K562 (cell line): ENCODE results near the gene TAF1B. TPM values are rescaled to one million over a fixed set of nuclear protein-coding genes. Genes with fewer than 3 reads are reported as not detected.

Experiments used
- ATAC-seq: fragments of 200-7000 bp; cut with Tn5 transposase; 3 replicates; pipeline ENCODE4 v1.9.1; 2020; ENCODE audit warnings: moderate library complexity
- BruUV-seq: library from RNA; stranded (reverse); fragments of 400-500 nt; replicated peaks from 2 replicates; lab custom pipeline; 2021; lab: Mats Ljungman, UMichigan
- CTCF ChIA-PET: fragments of 300-600 bp; formaldehyde crosslinking; extraction: SDS; loops from one replicate; lab custom pipeline; 2021; ENCODE audit warnings: low intra/inter-chr PET ratio; lab: Yijun Ruan, JAX
- POLR2A ChIA-PET: fragments of 300-600, 350-650 bp; sonication (Branson Sonifier 250); formaldehyde crosslinking; extraction: SDS; loops from one replicate; lab custom pipeline; 2021; ENCODE audit warnings: antibody characterized with exemption, inconsistent platforms; lab: Yijun Ruan, JAX
- DNase-seq, 4 experiments: peaks; one replicate each; pipeline versions ENCODE4 v3.0.0 to v3.0.0-alpha.2; 2011 to 2018; ENCODE audit warnings: low spot score in 3 of 4, mixed read lengths in 3 of 4; ENCODE audit errors: extremely low read depth in 1 of 4
- FAIRE-seq: peaks from 2 replicates; lab custom pipeline; 2011; peaks lifted over from hg19 to GRCh38; lab: Jason Lieb, UNC
- H2AFZ ChIP-seq: 2 replicates; pipeline ENCODE4 v1.6.0; 2011; ENCODE audit warnings: low read depth, low read length, control low read depth, inconsistent platforms
- H3K27ac ChIP-seq: fragments of 200-600 bp; 3 replicates; pipeline ENCODE4 v1.8.0; 2011; ENCODE audit warnings: low read depth, mild to moderate bottlenecking, control low read depth, inconsistent platforms, low read length, moderate library complexity, mixed read lengths; ENCODE audit errors: extremely low read depth
- H3K27me3 ChIP-seq, 2 experiments: fragments of 300-600 bp in 1 of 2; 2 replicates in 1 of 2; 3 replicates in 1 of 2; pipeline versions ENCODE4 v1.6.0 to v1.8.0; 2011; ENCODE audit warnings: inconsistent platforms in 2 of 2, low read length in 2 of 2, mild to moderate bottlenecking in 1 of 2, mixed read lengths in 1 of 2, moderate library complexity in 1 of 2; ENCODE audit not compliant: control insufficient read depth in 2 of 2, insufficient read depth in 2 of 2
- H3K36me3 ChIP-seq: fragments of 300-600 bp; 3 replicates; pipeline ENCODE4 v1.8.0; 2011; ENCODE audit warnings: mild to moderate bottlenecking, low read length, inconsistent platforms; ENCODE audit not compliant: control insufficient read depth, insufficient read depth
- H3K4me1 ChIP-seq, 2 experiments: fragments of 200-600 bp in 1 of 2; replicated peaks in 1 of 2; 2 replicates in 1 of 2; 3 replicates in 1 of 2; pipeline versions ENCODE4 v1.5.1 to v1.8.0; 2011; ENCODE audit warnings: inconsistent platforms in 2 of 2, low read length in 2 of 2, mild to moderate bottlenecking in 1 of 2, mixed read lengths in 1 of 2, moderate library complexity in 1 of 2; ENCODE audit not compliant: control insufficient read depth in 2 of 2, insufficient read depth in 2 of 2
- H3K4me2 ChIP-seq: 2 replicates; pipeline ENCODE4 v1.6.1; 2011; ENCODE audit warnings: low read length, control low read depth, inconsistent platforms, mixed read lengths; ENCODE audit not compliant: insufficient read depth
- H3K4me3 ChIP-seq: fragments of 200-600 bp; sonication (generic), shearing (Covaris generic); 2 replicates; pipeline ENCODE4 v1.5.1; 2016; ENCODE audit warnings: control low read depth, inconsistent platforms
- H3K79me2 ChIP-seq: fragments of 200-600 bp; 3 replicates; pipeline ENCODE4 v1.8.0; 2011; ENCODE audit warnings: low read length, inconsistent platforms; ENCODE audit not compliant: control insufficient read depth, insufficient read depth
- H3K9ac ChIP-seq, 2 experiments: 2 replicates each; pipeline versions ENCODE4 v1.6.0 to v1.6.1; 2011; ENCODE audit warnings: low read depth in 2 of 2, low read length in 2 of 2, control low read depth in 1 of 2, inconsistent platforms in 1 of 2, mild to moderate bottlenecking in 1 of 2, mixed read lengths in 1 of 2; ENCODE audit not compliant: insufficient read depth in 1 of 2
- H3K9me1 ChIP-seq: one replicate; pipeline ENCODE4 v1.6.0; 2011; ENCODE audit warnings: inconsistent platforms, mild to moderate bottlenecking, low read length, moderate library complexity; ENCODE audit not compliant: control insufficient read depth, insufficient read depth
- H3K9me3 ChIP-seq: replicated peaks from 2 replicates; pipeline ENCODE4 v1.5.1; 2011; ENCODE audit warnings: low read depth, low read length, inconsistent platforms; ENCODE audit not compliant: control insufficient read depth, insufficient read depth
- H4K20me1 ChIP-seq: replicated peaks from 2 replicates; pipeline ENCODE4 v1.6.1; 2011; ENCODE audit warnings: low read length, inconsistent platforms, mixed read lengths; ENCODE audit not compliant: control insufficient read depth, insufficient read depth
- ARNT ChIP-seq, 2 experiments: fragments of 450-650 bp; IDR thresholded peaks; 2 replicates each; pipeline ENCODE4 v1.6.1; 2016; ENCODE audit warnings: mild to moderate bottlenecking in 1 of 2
- CBX3 ChIP-seq, 2 experiments: IDR thresholded peaks; 1 replicate in 1 of 2; 2 replicates in 1 of 2; pipeline ENCODE4 v1.6.1; 2012; ENCODE audit warnings: inconsistent platforms in 2 of 2, low read length in 2 of 2, borderline replicate concordance in 1 of 2, control low read depth in 1 of 2
- HCFC1 ChIP-seq: IDR thresholded peaks from 2 replicates; pipeline ENCODE4 v1.6.1; 2012; ENCODE audit warnings: low read depth, low read length, improper control_type of control experiment
- KDM1A ChIP-seq, 2 experiments: fragments of 450-650 bp; IDR thresholded peaks; 2 replicates each; pipeline ENCODE4 v1.6.1; 2016; ENCODE audit warnings: mild to moderate bottlenecking in 2 of 2
- NR2F6 ChIP-seq: fragments of 450-650 bp; formaldehyde crosslinking; IDR thresholded peaks from 2 replicates; pipeline ENCODE4 v1.4.0; 2020; ENCODE audit warnings: mild to moderate bottlenecking
- POU5F1 ChIP-seq: fragments of 150-350 bp; IDR thresholded peaks from 2 replicates; pipeline ENCODE4 v1.6.1; 2014; ENCODE audit warnings: borderline replicate concordance, low read length, low read depth, mild to moderate bottlenecking; ENCODE audit not compliant: partially characterized antibody
- SLC30A9 ChIP-seq: fragments of 250-450 bp; sonication (Bioruptor Pico); IDR thresholded peaks from 2 replicates; pipeline ENCODE4 v1.8.0; 2022; ENCODE audit warnings: mild to moderate bottlenecking, moderate library complexity
- SMAD3 ChIP-seq: fragments of 450-650 bp; formaldehyde crosslinking; conservative IDR thresholded peaks from 2 replicates; pipeline ENCODE4 v1.4.0; 2020; ENCODE audit warnings: mild to moderate bottlenecking
- SREBF1 ChIP-seq: fragments of 150-350 bp; IDR thresholded peaks from 2 replicates; pipeline ENCODE4 v1.6.1; 2014; ENCODE audit warnings: antibody characterized with exemption, low read depth, low read length, borderline replicate concordance
- TBP ChIP-seq: optimal IDR thresholded peaks from 2 replicates; pipeline ENCODE3; 2011; ENCODE audit warnings: low read depth, low read length, improper control_type of control experiment
- TCF7L2 ChIP-seq: fragments of 150-350 bp; IDR thresholded peaks from 2 replicates; pipeline ENCODE4 v1.6.1; 2016; ENCODE audit warnings: low read depth, mild to moderate bottlenecking, low read length, moderate library complexity
- WGBS: fragments of 100-300 bp; shearing (Covaris generic); methylation state at CpG from one replicate; pipeline ENCODE4 v1.1.6; 2016; ENCODE audit warnings: low coverage, mixed read lengths; ENCODE audit not compliant: insufficient coverage; ENCODE audit errors: missing lambda C conversion rate; 5-methylcytosine and 5-hydroxymethylcytosine counted together
- in situ Hi-C: fragments of 300-500 bp; cut with MboI; formaldehyde crosslinking; loops from 4 replicates; pipeline ENCODE4 v1.15.0; 2018; ENCODE audit warnings: inconsistent platforms, mixed read lengths
- intact Hi-C: fragments of 100-400 bp; cut with micrococcal nuclease; formaldehyde crosslinking; loops from 2 replicates; pipeline ENCODE4 v1.14.2; 2022
- polyA plus RNA-seq, 8 experiments: library from polyadenylated mRNA; depleted of rRNA in 4 of 8; stranded (reverse) in 5 of 8; unstranded in 3 of 8; fragments of >200 nt; fragmentation: Nextera tagmentation in 2 of 8; fragmentation: Illumina TruSeq in 1 of 8; extraction: Ambion mirVana in 2 of 8; extraction: Trizol in 1 of 8; gene quantifications; 2 replicates each; pipeline versions ENCODE4 v1.2.1 to v1.2.3, GENCODE V29; 2011 to 2014; ENCODE audit warnings: inconsistent platforms in 1 of 8, missing spikeins in 1 of 8
- total RNA-seq, 7 experiments: library from RNA; depleted of rRNA in 6 of 7; stranded (reverse); fragments of >200 nt in 6 of 7; fragmentation: Illumina TruSeq in 2 of 7; extraction: Trizol in 2 of 7; gene quantifications; 2 replicates each; pipeline versions ENCODE4 v1.2.1 to v1.2.3, GENCODE V29; 2011 to 2021; ENCODE audit warnings: low replicate concordance in 1 of 7
- TF ChIP-seq, protein P1 (sequence below), 2 experiments: IDR thresholded peaks; 2 replicates each; pipeline ENCODE4 v1.6.1; 2012; ENCODE audit warnings: improper control_type of control experiment in 2 of 2, low read depth in 2 of 2, low read length in 2 of 2, borderline replicate concordance in 1 of 2
- TF ChIP-seq, protein P2 (sequence below): sonication (generic); formaldehyde crosslinking; IDR thresholded peaks from 2 replicates; pipeline ENCODE4 v1.8.0; 2022; ENCODE audit warnings: mild to moderate bottlenecking, missing genetic modification reagents
- TF ChIP-seq, protein P3 (sequence below): sonication (generic); formaldehyde crosslinking; IDR thresholded peaks from 2 replicates; pipeline ENCODE4 v1.8.1; 2023; ENCODE audit warnings: mild to moderate bottlenecking, missing genetic modification reagents

TAF1B gene
- total and polyA plus RNA-seq, 9 of the 15 experiments (the other 6 are each of a cell fraction or from before 2014, with no cell fraction given), result 8.8 to 25.1 (median 17.3) TPM

DNA sequence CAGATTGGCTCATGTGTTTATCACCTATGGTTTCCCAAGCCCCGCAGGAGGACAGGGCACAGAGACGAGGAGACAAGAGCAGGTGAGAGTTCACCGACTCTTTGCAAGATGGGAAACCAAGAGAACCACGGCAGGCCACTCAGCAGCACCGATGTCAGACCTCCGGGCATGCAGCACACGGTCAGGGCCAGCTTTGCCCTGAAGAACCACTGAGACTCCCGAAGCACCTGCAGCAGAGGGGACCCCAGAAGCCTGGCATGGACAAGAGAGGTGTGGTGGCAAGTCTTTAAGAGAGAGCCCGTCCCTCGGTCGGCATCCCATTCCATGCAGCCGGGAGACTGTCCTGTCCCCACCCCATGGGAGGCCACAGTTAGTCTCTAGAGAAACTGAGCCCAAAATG, 36.6 kb upstream of the TAF1B start:
- POLR2A ChIA-PET, result no interaction called here
- no peak overlapping the region for H3K27ac ChIP-seq
- DNase-seq, result no peak
- TF ChIP-seq SREBF1 (no peak), SMAD3 (no peak), TBP (no peak), HCFC1 (no peak), CBX3 (IDR thresholded peaks at IDR 0.05; ENCODE audit: borderline replicate concordance in 1 of 2, low read length in 2 of 2) (no peak), SLC30A9 (CRISPR knock-in tag) (no peak), TCF7L2 (no peak), NR2F6 (CRISPR knock-in tag) (no peak), POU5F1 (no peak), ARNT (IDR thresholded peaks at IDR 0.05) (no peak), KDM1A (IDR thresholded peaks at IDR 0.05) (no peak)
- TF ChIP-seq, protein P1, sequence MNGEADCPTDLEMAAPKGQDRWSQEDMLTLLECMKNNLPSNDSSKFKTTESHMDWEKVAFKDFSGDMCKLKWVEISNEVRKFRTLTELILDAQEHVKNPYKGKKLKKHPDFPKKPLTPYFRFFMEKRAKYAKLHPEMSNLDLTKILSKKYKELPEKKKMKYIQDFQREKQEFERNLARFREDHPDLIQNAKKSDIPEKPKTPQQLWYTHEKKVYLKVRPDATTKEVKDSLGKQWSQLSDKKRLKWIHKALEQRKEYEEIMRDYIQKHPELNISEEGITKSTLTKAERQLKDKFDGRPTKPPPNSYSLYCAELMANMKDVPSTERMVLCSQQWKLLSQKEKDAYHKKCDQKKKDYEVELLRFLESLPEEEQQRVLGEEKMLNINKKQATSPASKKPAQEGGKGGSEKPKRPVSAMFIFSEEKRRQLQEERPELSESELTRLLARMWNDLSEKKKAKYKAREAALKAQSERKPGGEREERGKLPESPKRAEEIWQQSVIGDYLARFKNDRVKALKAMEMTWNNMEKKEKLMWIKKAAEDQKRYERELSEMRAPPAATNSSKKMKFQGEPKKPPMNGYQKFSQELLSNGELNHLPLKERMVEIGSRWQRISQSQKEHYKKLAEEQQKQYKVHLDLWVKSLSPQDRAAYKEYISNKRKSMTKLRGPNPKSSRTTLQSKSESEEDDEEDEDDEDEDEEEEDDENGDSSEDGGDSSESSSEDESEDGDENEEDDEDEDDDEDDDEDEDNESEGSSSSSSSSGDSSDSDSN (IDR thresholded peaks at IDR 0.05; ENCODE audit: borderline replicate concordance in 1 of 2, low read depth in 2 of 2, low read length in 2 of 2), result no peak
- TF ChIP-seq, protein P2, sequence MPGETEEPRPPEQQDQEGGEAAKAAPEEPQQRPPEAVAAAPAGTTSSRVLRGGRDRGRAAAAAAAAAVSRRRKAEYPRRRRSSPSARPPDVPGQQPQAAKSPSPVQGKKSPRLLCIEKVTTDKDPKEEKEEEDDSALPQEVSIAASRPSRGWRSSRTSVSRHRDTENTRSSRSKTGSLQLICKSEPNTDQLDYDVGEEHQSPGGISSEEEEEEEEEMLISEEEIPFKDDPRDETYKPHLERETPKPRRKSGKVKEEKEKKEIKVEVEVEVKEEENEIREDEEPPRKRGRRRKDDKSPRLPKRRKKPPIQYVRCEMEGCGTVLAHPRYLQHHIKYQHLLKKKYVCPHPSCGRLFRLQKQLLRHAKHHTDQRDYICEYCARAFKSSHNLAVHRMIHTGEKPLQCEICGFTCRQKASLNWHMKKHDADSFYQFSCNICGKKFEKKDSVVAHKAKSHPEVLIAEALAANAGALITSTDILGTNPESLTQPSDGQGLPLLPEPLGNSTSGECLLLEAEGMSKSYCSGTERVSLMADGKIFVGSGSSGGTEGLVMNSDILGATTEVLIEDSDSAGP (CRISPR knock-in tag), result no peak
- TF ChIP-seq, protein P3, sequence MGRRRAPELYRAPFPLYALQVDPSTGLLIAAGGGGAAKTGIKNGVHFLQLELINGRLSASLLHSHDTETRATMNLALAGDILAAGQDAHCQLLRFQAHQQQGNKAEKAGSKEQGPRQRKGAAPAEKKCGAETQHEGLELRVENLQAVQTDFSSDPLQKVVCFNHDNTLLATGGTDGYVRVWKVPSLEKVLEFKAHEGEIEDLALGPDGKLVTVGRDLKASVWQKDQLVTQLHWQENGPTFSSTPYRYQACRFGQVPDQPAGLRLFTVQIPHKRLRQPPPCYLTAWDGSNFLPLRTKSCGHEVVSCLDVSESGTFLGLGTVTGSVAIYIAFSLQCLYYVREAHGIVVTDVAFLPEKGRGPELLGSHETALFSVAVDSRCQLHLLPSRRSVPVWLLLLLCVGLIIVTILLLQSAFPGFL (CRISPR knock-in tag), result no peak
- TF ChIP-seq, all 486 proteins: peak for 0
- BruUV-seq, result no TSS peak
- no peaks in the 10 kb centered on the region for H3K79me2 ChIP-seq
- peaks cover 4 to 25% of the 10 kb centered on the region in 2 experiments; a peak in 4 of 5 replicates for H3K4me1 ChIP-seq
- H3K9me1 ChIP-seq, result no peaks in the 10 kb centered on the region
- H3K9ac ChIP-seq, result 0 out of 4 replicates have a peak overlapping the region, but pooled peaks of 1 of the 2 experiments have one; percentile 33
- no peak overlapping the region for H2AFZ ChIP-seq
- H4K20me1 ChIP-seq, result no peaks in the 10 kb centered on the region
- H3K4me2 ChIP-seq, result no peak overlapping the region
- H3K27me3 ChIP-seq, result no peaks in the 10 kb centered on the region; a peak in 1 of 5 replicates
- no peaks in the 10 kb centered on the region for H3K36me3 ChIP-seq
- no peak for ATAC-seq
- CTCF ChIA-PET, result no interaction called here
- FAIRE-seq, result no peak
- H3K4me3 ChIP-seq, result no peak overlapping the region
- in situ Hi-C loops, result loop anchor here (25.0 kb wide), 1 partner anchor 856 kb away; no protein-coding TSS in a partner anchor
- intact Hi-C loops, result loop anchor here (10.0 kb wide), 1 partner anchor 628 kb away; no protein-coding TSS in a partner anchor
- WGBS, result 14% methylated on average over 12 of the region's 12 CpGs
- no peaks in the 10 kb centered on the region for H3K9me3 ChIP-seq
